Measurements from ENCODE around the gene EXOC3L2. TPM values are rescaled to one million over a fixed set of nuclear protein-coding genes. Genes with fewer than 3 reads are reported as not detected.

The EXOC3L2 gene
- total and polyA plus RNA-seq, 10 of the 15 experiments (the other 5 are each of a cell fraction or from before 2014, with no cell fraction given), result not detected

DNA sequence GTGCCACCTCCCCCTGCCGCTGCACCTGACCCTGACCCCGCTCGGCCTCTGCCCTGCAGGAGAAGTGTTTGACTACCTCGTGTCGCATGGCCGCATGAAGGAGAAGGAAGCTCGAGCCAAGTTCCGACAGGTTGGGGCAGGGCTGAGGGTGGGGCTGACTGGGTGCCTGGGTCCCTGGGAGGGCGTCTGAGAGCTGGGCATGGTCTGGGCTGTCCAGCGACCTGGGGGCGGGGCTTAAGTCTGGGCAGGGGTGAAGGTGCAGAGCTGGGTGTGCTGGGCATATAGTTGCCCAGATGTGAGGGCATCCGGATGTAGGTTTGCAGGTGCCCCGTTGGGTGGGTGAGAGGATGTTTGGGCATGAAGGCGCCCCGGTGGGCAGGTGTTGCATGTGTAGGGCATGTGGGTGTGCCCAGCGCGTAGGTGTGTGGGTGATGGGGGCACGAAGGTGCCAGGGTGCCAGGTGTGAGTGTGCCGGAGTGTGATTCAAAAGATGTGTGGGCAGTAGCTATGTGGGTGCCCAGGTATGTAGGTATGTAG lies 19.6 kb upstream of the EXOC3L2 start:
- no peak overlapping the region for H3K9ac ChIP-seq (ENCODE audit: control insufficient read depth, insufficient read depth, low read length)
- no peaks in the 10 kb centered on the region for H3K79me2 ChIP-seq (ENCODE audit: control insufficient read depth, insufficient read depth, low read length)
- no TSS peak for BruUV-seq (replicated peaks)
- no peaks in the 10 kb centered on the region for H3K27me3 ChIP-seq (replicated peaks in 1 of 2; ENCODE audit: control insufficient read depth in 2 of 2, insufficient read depth in 2 of 2, low read length in 1 of 2)
- DNase-seq (ENCODE audit: low read depth, low spot score), result no peak
- POLR2A ChIA-PET, result no interaction called here
- H3K4me2 ChIP-seq (ENCODE audit: control insufficient read depth, insufficient read depth), result no peak overlapping the region
- TF ChIP-seq POLR2A (IDR thresholded peaks at IDR 0.05; ENCODE audit: low read depth, low read length), result peak; percentile 38; the same call in 1 of the 2 replicates
- TF ChIP-seq, protein P1, sequence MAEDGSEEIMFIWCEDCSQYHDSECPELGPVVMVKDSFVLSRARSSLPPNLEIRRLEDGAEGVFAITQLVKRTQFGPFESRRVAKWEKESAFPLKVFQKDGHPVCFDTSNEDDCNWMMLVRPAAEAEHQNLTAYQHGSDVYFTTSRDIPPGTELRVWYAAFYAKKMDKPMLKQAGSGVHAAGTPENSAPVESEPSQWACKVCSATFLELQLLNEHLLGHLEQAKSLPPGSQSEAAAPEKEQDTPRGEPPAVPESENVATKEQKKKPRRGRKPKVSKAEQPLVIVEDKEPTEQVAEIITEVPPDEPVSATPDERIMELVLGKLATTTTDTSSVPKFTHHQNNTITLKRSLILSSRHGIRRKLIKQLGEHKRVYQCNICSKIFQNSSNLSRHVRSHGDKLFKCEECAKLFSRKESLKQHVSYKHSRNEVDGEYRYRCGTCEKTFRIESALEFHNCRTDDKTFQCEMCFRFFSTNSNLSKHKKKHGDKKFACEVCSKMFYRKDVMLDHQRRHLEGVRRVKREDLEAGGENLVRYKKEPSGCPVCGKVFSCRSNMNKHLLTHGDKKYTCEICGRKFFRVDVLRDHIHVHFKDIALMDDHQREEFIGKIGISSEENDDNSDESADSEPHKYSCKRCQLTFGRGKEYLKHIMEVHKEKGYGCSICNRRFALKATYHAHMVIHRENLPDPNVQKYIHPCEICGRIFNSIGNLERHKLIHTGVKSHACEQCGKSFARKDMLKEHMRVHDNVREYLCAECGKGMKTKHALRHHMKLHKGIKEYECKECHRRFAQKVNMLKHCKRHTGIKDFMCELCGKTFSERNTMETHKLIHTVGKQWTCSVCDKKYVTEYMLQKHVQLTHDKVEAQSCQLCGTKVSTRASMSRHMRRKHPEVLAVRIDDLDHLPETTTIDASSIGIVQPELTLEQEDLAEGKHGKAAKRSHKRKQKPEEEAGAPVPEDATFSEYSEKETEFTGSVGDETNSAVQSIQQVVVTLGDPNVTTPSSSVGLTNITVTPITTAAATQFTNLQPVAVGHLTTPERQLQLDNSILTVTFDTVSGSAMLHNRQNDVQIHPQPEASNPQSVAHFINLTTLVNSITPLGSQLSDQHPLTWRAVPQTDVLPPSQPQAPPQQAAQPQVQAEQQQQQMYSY (CRISPR knock-in tag; IDR thresholded peaks at IDR 0.05), result no peak
- no peak for TF ChIP-seq RBBP5 (conservative IDR thresholded peaks at IDR 0.05)
- no peak overlapping the region for H2AFZ ChIP-seq (ENCODE audit: control insufficient read depth, low read depth, low read length)
- CTCF ChIA-PET, result no interaction called here
- H3K4me1 ChIP-seq (ENCODE audit: control insufficient read depth, insufficient read depth, low read length), result no peaks in the 10 kb centered on the region
- intact Hi-C loops (cut with micrococcal nuclease; ENCODE audit: unreplicated experiment) (no loop called here), in situ Hi-C loops (cut with MboI) (no loop called here)
- H3K4me3 ChIP-seq, result no peak overlapping the region
- ATAC-seq, result no peak
- no peak overlapping the region for H3K27ac ChIP-seq (ENCODE audit: control insufficient read depth, insufficient read depth)
- 90% methylated on average over 17 of the region's 19 CpGs for WGBS (ENCODE audit: insufficient coverage, insufficient replicate concordance, low lambda C conversion rate, missing lambda C conversion rate)
- FAIRE-seq, result no peak
- SMC1A ChIA-PET (ENCODE audit: uncharacterized antibody, unreplicated experiment), result no interaction called here
- H3K9me3 ChIP-seq (replicated peaks; ENCODE audit: control insufficient read depth, insufficient read depth, low read length), result no peaks in the 10 kb centered on the region
- RAD21 ChIA-PET (ENCODE audit: unreplicated experiment), result no interaction called here
- H3K36me3 ChIP-seq (ENCODE audit: control insufficient read depth in 2 of 2, insufficient read depth in 2 of 2, low read length in 1 of 2), result no peaks in the 10 kb centered on the region
- no peaks in the 10 kb centered on the region for H4K20me1 ChIP-seq (ENCODE audit: control insufficient read depth, insufficient read depth)

DNA sequence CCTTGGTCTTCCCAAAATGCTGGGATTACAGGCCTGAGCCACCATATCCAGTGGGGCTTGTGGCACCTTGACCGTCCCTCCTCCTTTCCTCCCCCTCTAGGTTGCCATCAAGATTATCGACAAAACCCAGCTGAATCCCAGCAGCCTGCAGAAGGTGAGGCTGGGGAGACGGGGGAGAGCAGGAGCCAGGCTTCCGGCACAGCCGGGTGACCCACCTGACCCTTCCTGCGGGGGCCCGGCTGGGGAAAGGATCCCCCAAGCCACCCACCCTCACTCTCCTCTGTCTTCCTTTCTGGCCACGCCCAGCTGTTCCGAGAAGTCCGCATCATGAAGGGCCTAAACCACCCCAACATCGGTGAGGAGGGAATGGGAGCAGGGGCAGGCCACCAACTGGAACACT lies 17.8 kb upstream of the EXOC3L2 start:
- no peak overlapping the region for H2AFZ ChIP-seq (ENCODE audit: control insufficient read depth, low read depth, low read length)
- H3K4me2 ChIP-seq (ENCODE audit: control insufficient read depth, insufficient read depth), result no peak overlapping the region
- no peak for DNase-seq (ENCODE audit: low read depth, low spot score)
- no peak for FAIRE-seq
- no peaks in the 10 kb centered on the region for H3K79me2 ChIP-seq (ENCODE audit: control insufficient read depth, insufficient read depth, low read length)
- 91% methylated on average over 9 of the region's 11 CpGs for WGBS (ENCODE audit: insufficient coverage, insufficient replicate concordance, low lambda C conversion rate, missing lambda C conversion rate)
- H3K9me3 ChIP-seq (replicated peaks; ENCODE audit: control insufficient read depth, insufficient read depth, low read length), result no peaks in the 10 kb centered on the region
- H3K4me1 ChIP-seq (ENCODE audit: control insufficient read depth, insufficient read depth, low read length), result no peaks in the 10 kb centered on the region
- SMC1A ChIA-PET (ENCODE audit: uncharacterized antibody, unreplicated experiment), result no interaction called here
- BruUV-seq (replicated peaks), result no TSS peak
- intact Hi-C loops (cut with micrococcal nuclease; ENCODE audit: unreplicated experiment), result no loop called here
- CTCF ChIA-PET, result no interaction called here
- in situ Hi-C loops (cut with MboI), result no loop called here
- no peak for ATAC-seq
- no peak overlapping the region for H3K27ac ChIP-seq (ENCODE audit: control insufficient read depth, insufficient read depth)
- H3K9ac ChIP-seq (ENCODE audit: control insufficient read depth, insufficient read depth, low read length), result no peak overlapping the region
- RAD21 ChIA-PET (ENCODE audit: unreplicated experiment), result no interaction called here
- no peaks in the 10 kb centered on the region for H3K27me3 ChIP-seq (replicated peaks in 1 of 2; ENCODE audit: control insufficient read depth in 2 of 2, insufficient read depth in 2 of 2, low read length in 1 of 2)
- no peak overlapping the region for H3K4me3 ChIP-seq
- POLR2A ChIA-PET, result no interaction called here
- no peaks in the 10 kb centered on the region for H4K20me1 ChIP-seq (ENCODE audit: control insufficient read depth, insufficient read depth)
- H3K36me3 ChIP-seq (ENCODE audit: control insufficient read depth in 2 of 2, insufficient read depth in 2 of 2, low read length in 1 of 2), result no peaks in the 10 kb centered on the region; a peak in 1 of 4 replicates
- no peak for TF ChIP-seq TARDBP (IDR thresholded peaks at IDR 0.05; ENCODE audit: borderline replicate concordance)
- TF ChIP-seq RB1 (IDR thresholded peaks at IDR 0.05; ENCODE audit: borderline replicate concordance), result no peak
- no peak for TF ChIP-seq SUZ12 (IDR thresholded peaks at IDR 0.05; ENCODE audit: unreplicated experiment)
- no peak for TF ChIP-seq WRNIP1 (IDR thresholded peaks at IDR 0.05; ENCODE audit: borderline replicate concordance, low read depth, low read length)
- TF ChIP-seq ZNF274 (IDR thresholded peaks at IDR 0.05; ENCODE audit: insufficient read depth, insufficient read length), result no peak
- no peak for TF ChIP-seq ASH2L (IDR thresholded peaks at IDR 0.05; ENCODE audit: borderline replicate concordance, low read depth)
- TF ChIP-seq JUNB (IDR thresholded peaks at IDR 0.05), result no peak
- TF ChIP-seq, protein P2, sequence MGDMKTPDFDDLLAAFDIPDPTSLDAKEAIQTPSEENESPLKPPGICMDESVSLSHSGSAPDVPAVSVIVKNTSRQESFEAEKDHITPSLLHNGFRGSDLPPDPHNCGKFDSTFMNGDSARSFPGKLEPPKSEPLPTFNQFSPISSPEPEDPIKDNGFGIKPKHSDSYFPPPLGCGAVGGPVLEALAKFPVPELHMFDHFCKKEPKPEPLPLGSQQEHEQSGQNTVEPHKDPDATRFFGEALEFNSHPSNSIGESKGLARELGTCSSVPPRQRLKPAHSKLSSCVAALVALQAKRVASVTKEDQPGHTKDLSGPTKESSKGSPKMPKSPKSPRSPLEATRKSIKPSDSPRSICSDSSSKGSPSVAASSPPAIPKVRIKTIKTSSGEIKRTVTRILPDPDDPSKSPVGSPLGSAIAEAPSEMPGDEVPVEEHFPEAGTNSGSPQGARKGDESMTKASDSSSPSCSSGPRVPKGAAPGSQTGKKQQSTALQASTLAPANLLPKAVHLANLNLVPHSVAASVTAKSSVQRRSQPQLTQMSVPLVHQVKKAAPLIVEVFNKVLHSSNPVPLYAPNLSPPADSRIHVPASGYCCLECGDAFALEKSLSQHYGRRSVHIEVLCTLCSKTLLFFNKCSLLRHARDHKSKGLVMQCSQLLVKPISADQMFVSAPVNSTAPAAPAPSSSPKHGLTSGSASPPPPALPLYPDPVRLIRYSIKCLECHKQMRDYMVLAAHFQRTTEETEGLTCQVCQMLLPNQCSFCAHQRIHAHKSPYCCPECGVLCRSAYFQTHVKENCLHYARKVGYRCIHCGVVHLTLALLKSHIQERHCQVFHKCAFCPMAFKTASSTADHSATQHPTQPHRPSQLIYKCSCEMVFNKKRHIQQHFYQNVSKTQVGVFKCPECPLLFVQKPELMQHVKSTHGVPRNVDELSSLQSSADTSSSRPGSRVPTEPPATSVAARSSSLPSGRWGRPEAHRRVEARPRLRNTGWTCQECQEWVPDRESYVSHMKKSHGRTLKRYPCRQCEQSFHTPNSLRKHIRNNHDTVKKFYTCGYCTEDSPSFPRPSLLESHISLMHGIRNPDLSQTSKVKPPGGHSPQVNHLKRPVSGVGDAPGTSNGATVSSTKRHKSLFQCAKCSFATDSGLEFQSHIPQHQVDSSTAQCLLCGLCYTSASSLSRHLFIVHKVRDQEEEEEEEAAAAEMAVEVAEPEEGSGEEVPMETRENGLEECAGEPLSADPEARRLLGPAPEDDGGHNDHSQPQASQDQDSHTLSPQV (IDR thresholded peaks at IDR 0.05), result no peak

All from GM12878 (cell line).